ENCODE results near the gene NWD2.

DNA sequence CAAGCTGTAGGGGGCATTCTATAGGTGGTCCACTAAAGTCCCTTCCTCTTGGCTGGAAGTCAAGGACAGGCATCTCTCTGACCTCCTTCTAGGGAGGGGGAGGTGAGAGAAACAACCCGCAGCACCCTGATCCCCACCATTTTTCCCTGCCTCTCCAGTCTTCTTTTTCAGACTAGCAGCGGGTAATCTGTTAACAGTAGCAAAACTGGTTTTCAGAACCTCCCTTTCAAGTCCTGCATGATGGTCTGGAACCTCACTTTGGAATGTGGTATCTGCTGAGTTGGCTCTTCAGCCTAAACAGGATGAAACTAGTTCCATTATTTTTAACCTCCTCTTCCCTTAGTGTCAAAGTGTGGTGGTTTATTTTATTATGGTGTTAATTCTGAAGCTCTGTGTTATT is 196.0 kb downstream of the NWD2 start:
- TF ChIP-seq, protein P1, sequence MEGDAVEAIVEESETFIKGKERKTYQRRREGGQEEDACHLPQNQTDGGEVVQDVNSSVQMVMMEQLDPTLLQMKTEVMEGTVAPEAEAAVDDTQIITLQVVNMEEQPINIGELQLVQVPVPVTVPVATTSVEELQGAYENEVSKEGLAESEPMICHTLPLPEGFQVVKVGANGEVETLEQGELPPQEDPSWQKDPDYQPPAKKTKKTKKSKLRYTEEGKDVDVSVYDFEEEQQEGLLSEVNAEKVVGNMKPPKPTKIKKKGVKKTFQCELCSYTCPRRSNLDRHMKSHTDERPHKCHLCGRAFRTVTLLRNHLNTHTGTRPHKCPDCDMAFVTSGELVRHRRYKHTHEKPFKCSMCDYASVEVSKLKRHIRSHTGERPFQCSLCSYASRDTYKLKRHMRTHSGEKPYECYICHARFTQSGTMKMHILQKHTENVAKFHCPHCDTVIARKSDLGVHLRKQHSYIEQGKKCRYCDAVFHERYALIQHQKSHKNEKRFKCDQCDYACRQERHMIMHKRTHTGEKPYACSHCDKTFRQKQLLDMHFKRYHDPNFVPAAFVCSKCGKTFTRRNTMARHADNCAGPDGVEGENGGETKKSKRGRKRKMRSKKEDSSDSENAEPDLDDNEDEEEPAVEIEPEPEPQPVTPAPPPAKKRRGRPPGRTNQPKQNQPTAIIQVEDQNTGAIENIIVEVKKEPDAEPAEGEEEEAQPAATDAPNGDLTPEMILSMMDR (IDR thresholded peaks at IDR 0.05 in 8 of 11, conservative IDR thresholded peaks at IDR 0.05 in 3 of 11), result no peak
- no peak for TF ChIP-seq POLR2A (IDR thresholded peaks at IDR 0.05)
- TF ChIP-seq POLR2AphosphoS5 (IDR thresholded peaks at IDR 0.05), result no peak

All from spleen (tissue), 7 donors.